Measurements from ENCODE around the gene BDNF. TPM values are rescaled to one million over a fixed set of nuclear protein-coding genes. Genes with fewer than 3 reads are reported as not detected.

The BDNF gene
- total RNA-seq, 1 experiment from 2014 or later: 4.8 TPM

- no peak overlapping the region for H3K27ac Mint-ChIP-seq
- POLR2A ChIA-PET: interaction anchor here (0.9 kb wide), 1 partner anchor 21 kb away, joined by 3 read pairs; no protein-coding TSS in a partner anchor
- peaks cover 10% of the 10 kb centered on the region for H3K9me3 Mint-ChIP-seq
- DNase-seq (ENCODE audit: low spot score) (no peak), ATAC-seq (peak; percentile 43; the same call in 1 of the 2 replicates)
- peaks cover 27% of the 10 kb centered on the region for H3K36me3 Mint-ChIP-seq
- H3K27me3 Mint-ChIP-seq (ENCODE audit: low read depth): no peaks in the 10 kb centered on the region
- CTCF ChIA-PET: no interaction called here
- H3K4me1 Mint-ChIP-seq: peaks cover 34% of the 10 kb centered on the region
- TF ChIP-seq USF1 (CRISPR knock-in tag; IDR thresholded peaks at IDR 0.05) (no peak), GTF2I (CRISPR knock-in tag; conservative IDR thresholded peaks at IDR 0.05) (no peak), NR3C1 (CRISPR knock-in tag; conservative IDR thresholded peaks at IDR 0.05; ENCODE audit: low read depth) (no peak)
- H3K4me3 Mint-ChIP-seq: no peak overlapping the region
Observed at GRCh38 chr11:27656806-27657483, 43.3 kb downstream of the BDNF start.

- TF ChIP-seq ATF1 (CRISPR knock-in tag; IDR thresholded peaks at IDR 0.05) (no peak), KAT7 (CRISPR knock-in tag; IDR thresholded peaks at IDR 0.05; ENCODE audit: borderline replicate concordance) (no peak)
- ChIA-PET POLR2A (interaction anchor here (0.9 kb wide), 1 partner anchor 21 kb away, joined by 3 read pairs; no protein-coding TSS in a partner anchor), CTCF (no interaction called here)
- Mint-ChIP-seq H3K27me3 (ENCODE audit: low read depth) (no peaks in the 10 kb centered on the region), H3K4me3 (no peak overlapping the region), H3K27ac (no peak overlapping the region), H3K4me1 (peaks cover 35% of the 10 kb centered on the region), H3K9me3 (peaks cover 4% of the 10 kb centered on the region), H3K36me3 (peaks cover 22% of the 10 kb centered on the region)
- ATAC-seq: no peak
- no peak for DNase-seq (ENCODE audit: low spot score)
Observed at GRCh38 chr11:27656320-27656719, 43.9 kb downstream of the BDNF start.

GRCh38 chr11:27653990-27654758 lies 46.1 kb downstream of the BDNF start:
- POLR2A ChIA-PET: no interaction called here

More at GRCh38 chr11:27653990-27654758, 46.1 kb downstream of the BDNF start:
- ATAC-seq (no peak), DNase-seq (ENCODE audit: low spot score) (no peak)
- Mint-ChIP-seq H3K4me3 (no peak overlapping the region), H3K4me1 (peaks cover 42% of the 10 kb centered on the region), H3K9me3 (peaks cover 3% of the 10 kb centered on the region), H3K27me3 (ENCODE audit: low read depth) (no peaks in the 10 kb centered on the region), H3K27ac (peak overlapping the region; percentile 12; the same call in 1 of the 2 replicates), H3K36me3 (peaks cover 22% of the 10 kb centered on the region)
- CTCF ChIA-PET: no interaction called here
- no peak for TF ChIP-seq E2F4 (CRISPR knock-in tag; IDR thresholded peaks at IDR 0.05; ENCODE audit: borderline replicate concordance, low read depth)
- TF ChIP-seq E2F1 (CRISPR knock-in tag; IDR thresholded peaks at IDR 0.05): no peak
- no peak for TF ChIP-seq ZNF512 (CRISPR knock-in tag; IDR thresholded peaks at IDR 0.05; ENCODE audit: borderline replicate concordance)
- TF ChIP-seq CDX4 (CRISPR knock-in tag; IDR thresholded peaks at IDR 0.05; ENCODE audit: borderline replicate concordance): no peak
- no peak for TF ChIP-seq ETV6 (CRISPR knock-in tag; IDR thresholded peaks at IDR 0.05)
- TF ChIP-seq ZSCAN18 (CRISPR knock-in tag; IDR thresholded peaks at IDR 0.05): no peak
- TF ChIP-seq ZNF416 (CRISPR knock-in tag; IDR thresholded peaks at IDR 0.05): no peak
- no peak for TF ChIP-seq NR3C1 (CRISPR knock-in tag; conservative IDR thresholded peaks at IDR 0.05; ENCODE audit: low read depth)
- TF ChIP-seq ZNF396 (CRISPR knock-in tag; IDR thresholded peaks at IDR 0.05; ENCODE audit: borderline replicate concordance): no peak
- no peak for TF ChIP-seq MYBL2 (CRISPR knock-in tag; IDR thresholded peaks at IDR 0.05)
- no peak for TF ChIP-seq EMX1 (CRISPR knock-in tag; IDR thresholded peaks at IDR 0.05)
- no peak for TF ChIP-seq ZBTB43 (CRISPR knock-in tag; IDR thresholded peaks at IDR 0.05)
- no peak for TF ChIP-seq ZNF219 (CRISPR knock-in tag; IDR thresholded peaks at IDR 0.05; ENCODE audit: borderline replicate concordance)
